Measurements from ENCODE around the gene IRS1. TPM values are rescaled to one million over a fixed set of nuclear protein-coding genes. Genes with fewer than 3 reads are reported as not detected.

The IRS1 gene
- total and polyA plus RNA-seq, 4 donors, result 3.1 to 36.7 (median 7.9) TPM

DNA sequence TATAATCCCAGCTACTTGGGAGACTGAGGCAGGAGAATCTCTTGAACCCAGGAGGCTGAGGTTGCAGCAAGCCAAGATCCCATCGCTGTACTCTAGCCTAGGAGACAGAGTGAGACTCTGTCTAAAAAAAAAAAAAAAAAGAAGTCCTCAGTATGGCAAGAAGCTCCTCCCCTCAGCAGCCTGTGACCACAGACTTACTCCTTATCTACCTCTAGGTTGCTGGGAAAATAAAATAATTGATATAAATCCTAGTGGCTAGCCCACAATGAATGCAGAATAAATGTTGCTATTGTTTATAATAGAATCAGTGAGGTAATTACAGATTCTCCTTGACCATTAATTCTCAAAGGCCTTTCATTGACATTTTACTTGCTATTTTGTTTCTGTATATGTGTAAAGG, 70.6 kb downstream of the IRS1 start:
- Histone ChIP-seq H3K27me3 (ENCODE audit: control insufficient read depth in 3 of 3, insufficient read depth in 3 of 3, low read length in 2 of 3) (no peaks in the 10 kb centered on the region), H3K36me3 (ENCODE audit: control insufficient read depth in 4 of 4, insufficient read depth in 4 of 4, low read length in 4 of 4) (peaks cover 0 to 5% (median 2%) of the 10 kb centered on the region in 4 donors), H3K9me3 (ENCODE audit: control insufficient read depth in 4 of 4, insufficient read depth in 3 of 4, low read length in 3 of 4) (no peaks in the 10 kb centered on the region), H3K4me3 (no peak overlapping the region), H3K9ac (ENCODE audit: insufficient read depth in 1 of 2, low read length in 2 of 2) (no peak overlapping the region), H3K4me1 (ENCODE audit: control insufficient read depth in 5 of 5, insufficient read depth in 5 of 5, low read length in 5 of 5) (peaks cover 5 to 39% (median 14%) of the 10 kb centered on the region in 5 donors), H3K27ac (ENCODE audit: low read depth in 1 of 2, low read length in 1 of 2) (no peak overlapping the region)
- TF ChIP-seq, protein P1, sequence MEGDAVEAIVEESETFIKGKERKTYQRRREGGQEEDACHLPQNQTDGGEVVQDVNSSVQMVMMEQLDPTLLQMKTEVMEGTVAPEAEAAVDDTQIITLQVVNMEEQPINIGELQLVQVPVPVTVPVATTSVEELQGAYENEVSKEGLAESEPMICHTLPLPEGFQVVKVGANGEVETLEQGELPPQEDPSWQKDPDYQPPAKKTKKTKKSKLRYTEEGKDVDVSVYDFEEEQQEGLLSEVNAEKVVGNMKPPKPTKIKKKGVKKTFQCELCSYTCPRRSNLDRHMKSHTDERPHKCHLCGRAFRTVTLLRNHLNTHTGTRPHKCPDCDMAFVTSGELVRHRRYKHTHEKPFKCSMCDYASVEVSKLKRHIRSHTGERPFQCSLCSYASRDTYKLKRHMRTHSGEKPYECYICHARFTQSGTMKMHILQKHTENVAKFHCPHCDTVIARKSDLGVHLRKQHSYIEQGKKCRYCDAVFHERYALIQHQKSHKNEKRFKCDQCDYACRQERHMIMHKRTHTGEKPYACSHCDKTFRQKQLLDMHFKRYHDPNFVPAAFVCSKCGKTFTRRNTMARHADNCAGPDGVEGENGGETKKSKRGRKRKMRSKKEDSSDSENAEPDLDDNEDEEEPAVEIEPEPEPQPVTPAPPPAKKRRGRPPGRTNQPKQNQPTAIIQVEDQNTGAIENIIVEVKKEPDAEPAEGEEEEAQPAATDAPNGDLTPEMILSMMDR (IDR thresholded peaks at IDR 0.05; ENCODE audit: control extremely low read depth, extremely low read depth), result no peak
- DNase-seq (no peak), ATAC-seq (ENCODE audit: insufficient read depth, low FRiP score) (no peak)
- 93 to 100% methylated on average over 1 of the region's 1 CpG for WGBS, 2 donors

DNA sequence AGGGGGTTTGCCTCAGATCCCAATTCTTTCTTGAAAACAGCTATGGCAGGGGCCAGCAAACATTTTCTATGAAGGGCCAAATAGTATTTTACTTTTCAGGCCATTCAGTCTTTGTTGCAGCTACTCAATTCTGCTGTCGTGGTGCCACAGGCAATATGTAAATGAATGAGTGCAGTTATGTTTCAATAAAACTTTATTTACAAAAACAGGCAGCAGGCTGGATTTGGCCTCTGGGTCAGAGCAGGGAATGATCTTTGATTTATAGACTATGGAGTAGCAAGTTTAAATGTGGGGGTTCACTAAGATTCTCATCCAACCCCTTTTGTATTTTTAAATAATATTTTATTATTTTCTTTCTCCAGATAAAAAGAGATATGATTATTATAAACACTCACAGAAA, 72.4 kb downstream of the IRS1 start:
- DNase-seq (no peak), ATAC-seq (ENCODE audit: insufficient read depth, low FRiP score) (no peak)
- TF ChIP-seq, protein P1 (IDR thresholded peaks at IDR 0.05; ENCODE audit: control extremely low read depth, extremely low read depth), result no peak
- Histone ChIP-seq H3K36me3 (ENCODE audit: control insufficient read depth in 4 of 4, insufficient read depth in 4 of 4, low read length in 4 of 4) (peaks cover 0 to 3% (median 0%) of the 10 kb centered on the region in 4 donors), H3K9ac (ENCODE audit: insufficient read depth in 1 of 2, low read length in 2 of 2) (no peak overlapping the region), H3K9me3 (ENCODE audit: control insufficient read depth in 4 of 4, insufficient read depth in 3 of 4, low read length in 3 of 4) (no peaks in the 10 kb centered on the region), H3K27me3 (ENCODE audit: control insufficient read depth in 3 of 3, insufficient read depth in 3 of 3, low read length in 2 of 3) (no peaks in the 10 kb centered on the region), H3K4me1 (ENCODE audit: control insufficient read depth in 5 of 5, insufficient read depth in 5 of 5, low read length in 5 of 5) (peaks cover 4 to 37% (median 19%) of the 10 kb centered on the region in 5 donors), H3K4me3 (no peak overlapping the region), H3K27ac (ENCODE audit: low read depth in 1 of 2, low read length in 1 of 2) (no peak overlapping the region)
- WGBS, 2 donors, result 58 to 63% methylated on average over 1 of the region's 1 CpG

DNA sequence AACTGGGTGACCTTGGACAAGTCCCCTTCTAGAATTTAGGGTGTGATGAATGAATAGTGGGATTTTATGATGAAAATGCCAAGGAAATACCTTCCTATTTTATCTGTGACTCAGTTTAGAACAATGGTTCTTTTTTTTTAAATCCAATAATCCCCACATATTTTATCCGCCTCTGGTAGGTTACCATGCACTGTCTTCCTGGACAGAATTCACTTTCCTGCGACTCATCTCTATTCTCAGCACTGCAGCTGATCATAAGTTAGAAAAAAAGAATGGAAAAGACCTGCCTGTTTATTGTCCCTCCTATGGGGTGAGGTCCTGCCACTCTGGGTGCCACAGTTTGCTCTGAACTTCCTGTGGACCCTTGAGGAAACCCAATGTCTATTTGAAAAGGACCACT, 73.1 kb downstream of the IRS1 start:
- H3K4me3 ChIP-seq, result no peak overlapping the region
- 89 to 91% methylated on average over 2 of the region's 2 CpGs for WGBS, 2 donors
- ATAC-seq (ENCODE audit: insufficient read depth, low FRiP score), result no peak
- TF ChIP-seq, protein P1 (IDR thresholded peaks at IDR 0.05; ENCODE audit: control extremely low read depth, extremely low read depth), result no peak
- no peak overlapping the region for H3K27ac ChIP-seq (ENCODE audit: low read depth in 1 of 2, low read length in 1 of 2)
- peak overlapping the region in 1 of 2 donors; percentile 47 for H3K9ac ChIP-seq (ENCODE audit: insufficient read depth in 1 of 2, low read length in 2 of 2)
- H3K9me3 ChIP-seq (ENCODE audit: control insufficient read depth in 4 of 4, insufficient read depth in 3 of 4, low read length in 3 of 4), result no peaks in the 10 kb centered on the region
- peaks cover 0 to 3% (median 0%) of the 10 kb centered on the region in 4 donors for H3K36me3 ChIP-seq (ENCODE audit: control insufficient read depth in 4 of 4, insufficient read depth in 4 of 4, low read length in 4 of 4)
- H3K27me3 ChIP-seq (ENCODE audit: control insufficient read depth in 3 of 3, insufficient read depth in 3 of 3, low read length in 2 of 3), result no peaks in the 10 kb centered on the region
- no peak for DNase-seq
- peaks cover 4 to 37% (median 20%) of the 10 kb centered on the region in 5 donors for H3K4me1 ChIP-seq (ENCODE audit: control insufficient read depth in 5 of 5, insufficient read depth in 5 of 5, low read length in 5 of 5)

Measured in lung (tissue), 12 donors.